Thyroid gland (tissue), 4 donors: Measurements from ENCODE around the gene ARHGEF1. TPM values are rescaled to one million over a fixed set of nuclear protein-coding genes. Genes with fewer than 3 reads are reported as not detected.
"Not testable (repeated sequence)": the region's sequence is repeated elsewhere in the genome, so short reads cannot be mapped to it uniquely, and the experiment has no call there.

ENCODE experiments used
- DNase-seq, 2 donors: peaks; one replicate each; pipeline ENCODE4 v3.0.0-alpha.2; 2019
- H3K27ac ChIP-seq, 3 donors: fragments of 200-600 bp; sonication (generic); 1 replicate in 2 of 3; 2 replicates in 1 of 3; pipeline ENCODE4 v1.5.1; 2016 to 2019; ENCODE audit warnings: mild to moderate bottlenecking in 1 of 3, moderate library complexity in 1 of 3
- H3K27me3 ChIP-seq: fragments of 200-600 bp; sonication (generic); one replicate; pipeline ENCODE4 v1.5.1; 2019
- H3K36me3 ChIP-seq, 2 donors: fragments of 200-600 bp; sonication (generic); one replicate each; pipeline ENCODE4 v1.5.1; 2016 to 2019
- H3K4me1 ChIP-seq, 2 donors: fragments of 200-600 bp; sonication (generic); one replicate each; pipeline ENCODE4 v1.5.1; 2017 to 2019
- H3K4me3 ChIP-seq, 3 donors: fragments of 200-600 bp; sonication (generic); replicated peaks in 1 of 3; 1 replicate in 2 of 3; 2 replicates in 1 of 3; pipeline ENCODE4 v1.5.1; 2016; ENCODE audit warnings: mild to moderate bottlenecking in 1 of 3
- H3K9me3 ChIP-seq: fragments of 200-600 bp; sonication (generic); one replicate; pipeline ENCODE4 v1.5.1; 2017
- POLR2A ChIP-seq, 2 donors: fragments of 450-650 bp; IDR thresholded peaks; one replicate each; pipeline ENCODE4 v1.6.1; 2017; ENCODE audit warnings: antibody characterized with exemption in 2 of 2, mild to moderate bottlenecking in 2 of 2, moderate library complexity in 1 of 2
- WGBS, 2 donors: methylation state at CpG; one replicate each; pipeline ENCODE4 v1.1.5; 2017; 5-methylcytosine and 5-hydroxymethylcytosine counted together
- intact Hi-C: fragments of 100-400 bp; cut with DNase I; formaldehyde crosslinking; loops from one replicate; pipeline ENCODE4 v1.15.1; 2023
- total RNA-seq, 4 donors: library from RNA; depleted of rRNA; stranded (reverse); fragments of >200 nt; gene quantifications; one replicate each; pipeline ENCODE4 v1.2.3, GENCODE V29; 2016
- TF ChIP-seq, protein P1 (sequence below), 6 experiments: fragments of 200-600 bp in 3 of 6; fragments of 450-650 bp in 3 of 6; sonication (generic) in 3 of 6; IDR thresholded peaks; one replicate each; pipeline ENCODE4 v1.5.1; 2016 to 2019; ENCODE audit warnings: antibody characterized with exemption in 6 of 6, mild to moderate bottlenecking in 2 of 6, inconsistent platforms in 1 of 6, moderate library complexity in 1 of 6

ARHGEF1 gene
- total RNA-seq, 4 donors from 2014 or later: 34.5 to 52.6 (median 42.9) TPM

DNA sequence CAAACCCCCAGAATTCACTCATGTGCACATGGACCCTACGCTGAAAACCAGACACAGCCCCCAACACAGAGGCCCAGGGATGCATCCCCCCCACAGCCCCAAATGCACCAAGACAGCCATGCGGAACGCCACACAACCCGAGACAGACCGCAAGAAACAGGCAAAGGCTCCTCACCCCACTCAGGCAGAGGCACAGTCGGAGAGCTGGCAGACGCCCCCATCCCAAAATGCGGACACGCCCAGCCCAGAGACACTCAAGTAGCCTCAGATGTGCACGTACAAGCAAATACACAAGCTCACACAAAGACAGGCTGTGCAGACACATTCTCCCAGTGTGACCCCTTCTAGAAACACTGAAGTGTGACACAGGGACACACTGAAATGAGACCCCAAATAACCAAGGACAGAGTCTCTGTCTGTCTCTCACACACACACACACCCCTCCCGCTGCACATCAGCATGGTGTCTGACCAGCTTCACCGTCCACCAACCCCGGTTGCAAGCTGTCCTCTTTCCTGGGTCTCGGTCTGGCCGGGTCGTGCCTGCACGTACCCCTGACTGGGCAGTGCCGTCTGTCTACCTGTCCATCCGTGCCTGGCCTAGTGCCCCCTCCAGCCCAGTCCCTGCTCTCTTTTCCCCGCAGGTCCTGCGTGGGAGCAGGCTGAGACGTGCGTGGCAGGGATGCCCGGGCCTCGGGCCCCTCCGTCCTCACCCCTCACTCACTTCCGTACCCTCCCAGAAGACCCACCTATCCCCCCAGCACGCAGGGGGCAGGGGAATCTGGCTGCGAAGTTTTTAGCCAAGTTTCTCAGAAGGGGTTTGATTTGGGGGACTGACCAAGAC, 29.1 kb downstream of the ARHGEF1 start:
- Histone ChIP-seq H3K4me3 (no peak overlapping the region), H3K27me3 (peaks cover 14% of the 10 kb centered on the region), H3K4me1 (no peaks in the 10 kb centered on the region), H3K9me3 (no peaks in the 10 kb centered on the region), H3K27ac (no peak overlapping the region), H3K36me3 (peaks cover 0 to 1% of the 10 kb centered on the region in 2 donors)
- intact Hi-C loops: no loop called here
- TF ChIP-seq POLR2A (IDR thresholded peaks at IDR 0.05): no peak
- TF ChIP-seq, protein P1, sequence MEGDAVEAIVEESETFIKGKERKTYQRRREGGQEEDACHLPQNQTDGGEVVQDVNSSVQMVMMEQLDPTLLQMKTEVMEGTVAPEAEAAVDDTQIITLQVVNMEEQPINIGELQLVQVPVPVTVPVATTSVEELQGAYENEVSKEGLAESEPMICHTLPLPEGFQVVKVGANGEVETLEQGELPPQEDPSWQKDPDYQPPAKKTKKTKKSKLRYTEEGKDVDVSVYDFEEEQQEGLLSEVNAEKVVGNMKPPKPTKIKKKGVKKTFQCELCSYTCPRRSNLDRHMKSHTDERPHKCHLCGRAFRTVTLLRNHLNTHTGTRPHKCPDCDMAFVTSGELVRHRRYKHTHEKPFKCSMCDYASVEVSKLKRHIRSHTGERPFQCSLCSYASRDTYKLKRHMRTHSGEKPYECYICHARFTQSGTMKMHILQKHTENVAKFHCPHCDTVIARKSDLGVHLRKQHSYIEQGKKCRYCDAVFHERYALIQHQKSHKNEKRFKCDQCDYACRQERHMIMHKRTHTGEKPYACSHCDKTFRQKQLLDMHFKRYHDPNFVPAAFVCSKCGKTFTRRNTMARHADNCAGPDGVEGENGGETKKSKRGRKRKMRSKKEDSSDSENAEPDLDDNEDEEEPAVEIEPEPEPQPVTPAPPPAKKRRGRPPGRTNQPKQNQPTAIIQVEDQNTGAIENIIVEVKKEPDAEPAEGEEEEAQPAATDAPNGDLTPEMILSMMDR (IDR thresholded peaks at IDR 0.05): no peak
- WGBS, 2 donors: 2 to 4% methylated on average over 19 to 25 of the region's 29 CpGs
- DNase-seq: no peak

DNA sequence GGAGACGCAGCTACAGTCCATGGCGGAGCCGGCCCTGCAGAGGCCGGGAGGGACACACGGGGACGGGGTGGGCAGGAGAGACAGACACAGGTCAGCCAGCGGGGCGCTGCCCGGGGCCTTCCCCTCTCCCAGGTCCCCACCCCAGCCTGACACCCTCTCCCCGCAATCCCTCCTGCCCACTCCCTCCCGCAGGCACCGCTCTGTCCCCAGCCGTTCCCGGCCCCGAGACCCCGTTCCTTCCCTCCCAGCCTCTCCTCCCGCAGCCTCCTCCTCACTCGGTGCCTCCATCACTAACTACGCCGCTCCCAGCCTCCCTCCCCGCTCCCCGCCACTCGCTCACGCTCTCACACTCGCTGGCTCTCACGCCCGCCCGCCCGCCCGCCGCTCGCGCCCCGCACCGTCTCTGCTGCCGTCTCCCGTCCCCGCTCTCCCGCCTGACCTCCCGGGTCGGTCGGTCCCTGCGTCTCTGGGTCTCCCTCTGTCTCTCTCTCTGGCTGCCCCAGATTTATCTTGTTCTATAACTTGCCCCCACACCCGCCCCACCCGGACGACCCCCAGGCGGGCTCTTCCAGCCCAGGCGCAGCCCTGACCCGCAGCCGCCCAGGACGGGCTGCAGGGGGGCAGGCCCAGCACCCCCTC, 30.0 kb downstream of the ARHGEF1 start:
- intact Hi-C loops: no loop called here
- Histone ChIP-seq H3K27me3 (peaks cover 14% of the 10 kb centered on the region), H3K27ac (no peak overlapping the region), H3K4me1 (no peaks in the 10 kb centered on the region), H3K4me3 (no peak overlapping the region), H3K9me3 (no peaks in the 10 kb centered on the region), H3K36me3 (no peaks in the 10 kb centered on the region)
- WGBS, 2 donors: 1 to 3% methylated on average over 35 to 49 of the region's 51 CpGs
- TF ChIP-seq POLR2A (IDR thresholded peaks at IDR 0.05): no peak
- TF ChIP-seq, protein P1 (IDR thresholded peaks at IDR 0.05): no peak
- no peak for DNase-seq

DNA sequence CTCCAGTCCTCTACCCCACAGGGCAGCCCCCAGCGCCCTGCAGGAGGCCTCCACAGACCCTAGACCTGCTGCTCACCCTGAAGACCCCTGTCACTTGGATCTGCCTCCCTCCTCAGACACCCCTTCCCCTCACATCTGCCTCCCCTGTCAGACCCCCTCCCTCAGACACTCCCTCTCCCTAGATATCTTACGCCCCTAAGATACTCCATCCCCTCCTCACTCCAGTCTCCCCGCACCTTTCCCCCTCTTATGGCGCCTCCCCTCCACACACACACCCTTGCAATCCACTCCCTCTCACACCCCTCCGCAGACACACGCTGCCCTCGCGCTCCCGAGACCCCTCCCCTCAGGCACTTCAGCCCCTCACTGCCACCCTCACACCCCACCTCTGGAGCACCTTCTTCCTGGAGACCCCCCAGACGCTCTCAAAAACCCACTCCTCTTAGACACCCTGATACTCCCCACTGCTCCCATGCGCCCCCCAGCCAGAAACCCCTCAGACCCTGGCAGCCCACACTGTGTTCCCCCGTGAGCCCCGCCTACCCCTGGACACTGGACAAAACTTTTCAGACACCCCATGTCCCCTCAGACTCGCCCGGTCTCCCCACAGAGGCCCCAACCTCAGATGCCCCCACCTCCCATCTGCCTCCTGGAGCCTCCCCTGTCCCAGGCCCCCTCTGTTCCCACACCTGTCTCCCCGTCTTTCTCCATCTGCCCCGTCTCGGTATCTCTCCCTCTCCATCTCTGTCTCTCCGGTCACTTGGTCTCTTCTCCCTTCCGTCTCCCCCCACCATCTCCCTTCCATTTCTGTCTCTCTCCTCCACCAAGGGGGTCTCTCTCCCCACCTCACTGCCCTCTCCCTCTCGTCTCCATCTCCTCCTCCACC, 30.8 kb downstream of the ARHGEF1 start:
- no peaks in the 10 kb centered on the region for H3K4me1 ChIP-seq
- DNase-seq: no peak
- H3K27ac ChIP-seq: no peak overlapping the region
- 5 to 8% methylated on average over 20 to 21 of the region's 21 CpGs for WGBS, 2 donors
- H3K27me3 ChIP-seq: peaks cover 14% of the 10 kb centered on the region
- H3K9me3 ChIP-seq: no peaks in the 10 kb centered on the region
- intact Hi-C loops: no loop called here
- no peak overlapping the region for H3K4me3 ChIP-seq
- TF ChIP-seq, protein P1 (IDR thresholded peaks at IDR 0.05): no peak
- no peak for TF ChIP-seq POLR2A (IDR thresholded peaks at IDR 0.05)
- H3K36me3 ChIP-seq: no peaks in the 10 kb centered on the region

DNA sequence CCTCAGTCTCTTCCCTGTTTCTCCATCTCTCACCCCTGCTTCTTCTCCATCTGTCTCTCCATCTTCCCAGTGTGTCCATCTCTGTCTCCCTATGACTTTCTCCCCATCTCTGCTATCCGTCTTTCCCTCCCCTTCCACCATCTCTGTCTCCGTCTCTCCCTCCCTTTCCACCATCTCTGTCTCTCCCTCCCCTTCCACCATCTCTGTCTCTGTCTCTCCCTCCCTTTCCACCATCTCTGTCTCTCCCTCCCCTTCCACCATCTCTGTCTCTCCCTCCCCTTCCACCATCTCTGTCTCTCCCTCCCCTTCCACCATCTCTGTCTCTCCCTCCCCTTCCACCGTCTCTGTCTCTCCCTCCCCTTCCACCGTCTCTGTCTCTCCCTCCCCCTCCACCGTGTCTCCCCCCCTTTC, 31.4 kb downstream of the ARHGEF1 start:
- H3K9me3 ChIP-seq, intact Hi-C loops, H3K27ac ChIP-seq, H3K4me1 ChIP-seq, DNase-seq, H3K4me3 ChIP-seq, H3K36me3 ChIP-seq: not testable (repeated sequence)
- 5 to 9% methylated on average over 2 to 4 of the region's 5 CpGs for WGBS, 2 donors
- peaks cover 14% of the 10 kb centered on the region for H3K27me3 ChIP-seq

DNA sequence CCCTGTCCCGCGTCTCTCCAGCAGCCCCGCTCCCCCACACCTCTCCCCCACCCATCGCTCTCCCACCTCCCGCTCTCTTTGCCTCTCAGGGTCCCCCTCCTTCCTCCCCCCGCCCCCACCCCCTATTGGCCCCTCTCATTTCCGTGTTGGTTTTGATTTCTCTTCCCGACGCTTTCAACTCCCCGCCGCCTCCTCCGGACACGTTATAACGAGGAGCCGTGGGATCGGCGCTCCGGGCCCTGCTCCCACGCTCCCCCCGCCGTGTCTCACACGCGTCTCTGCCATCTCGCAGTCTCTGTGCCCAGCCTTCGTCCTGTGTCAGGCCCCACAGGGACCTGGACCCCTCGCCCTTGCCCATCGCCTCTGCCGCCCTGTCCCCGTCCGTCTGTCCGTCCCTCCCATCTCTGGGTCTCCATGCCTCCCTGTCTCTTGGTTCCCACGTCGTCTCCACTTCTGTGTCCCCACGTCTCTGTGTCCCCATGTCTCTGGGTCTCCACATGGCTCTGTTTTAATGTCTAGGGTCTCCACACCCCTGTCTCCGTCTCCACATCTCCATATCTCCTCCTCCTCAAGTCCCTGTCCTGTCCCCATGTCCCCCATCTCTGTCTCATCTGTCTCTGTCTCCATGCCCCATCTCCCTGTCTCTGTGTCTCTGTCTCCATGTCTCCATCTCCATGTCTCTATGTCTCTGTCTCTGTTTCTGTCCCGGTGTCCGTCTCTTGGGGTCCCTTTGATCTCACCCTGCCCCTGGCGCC, 32.2 kb downstream of the ARHGEF1 start:
- H3K36me3 ChIP-seq: no peaks in the 10 kb centered on the region
- no peaks in the 10 kb centered on the region for H3K9me3 ChIP-seq
- intact Hi-C loops: no loop called here
- 4 to 5% methylated on average over 37 to 38 of the region's 38 CpGs for WGBS, 2 donors
- no peak overlapping the region for H3K27ac ChIP-seq
- H3K4me3 ChIP-seq: no peak overlapping the region
- no peak for DNase-seq
- H3K27me3 ChIP-seq: peaks cover 14% of the 10 kb centered on the region
- no peaks in the 10 kb centered on the region for H3K4me1 ChIP-seq
- TF ChIP-seq POLR2A (IDR thresholded peaks at IDR 0.05): no peak
- TF ChIP-seq, protein P1 (IDR thresholded peaks at IDR 0.05): no peak
